Measurements from ENCODE around the gene ORMDL2. TPM values are rescaled to one million over a fixed set of nuclear protein-coding genes. Genes with fewer than 3 reads are reported as not detected.
"Not testable (repeated sequence)": the region's sequence is repeated elsewhere in the genome, so short reads cannot be mapped to it uniquely, and the experiment has no call there.

The ORMDL2 gene
- total RNA-seq, 4 donors from 2014 or later, result 8.3 to 15.7 (median 11.8) TPM

GRCh38 chr12:55828357-55828756 lies 10.5 kb downstream of the ORMDL2 start:
- no peaks in the 10 kb centered on the region for H3K9me3 ChIP-seq
- 95% methylated on average over 5 of the region's 5 CpGs for WGBS
- H3K27me3 ChIP-seq, result no peaks in the 10 kb centered on the region
- TF ChIP-seq POLR2AphosphoS5 (IDR thresholded peaks at IDR 0.05), result no peak
- TF ChIP-seq POLR2A (IDR thresholded peaks at IDR 0.05; ENCODE audit: low read depth), result no peak
- TF ChIP-seq EP300 (IDR thresholded peaks at IDR 0.05), result no peak
- no peak for TF ChIP-seq CTCF (IDR thresholded peaks at IDR 0.05)
- intact Hi-C loops (cut with DNase I), result loop anchor here (5.0 kb wide), 1 partner anchor 99 kb away; the partner anchor contains the start of gene PYM1
- no peak for DNase-seq (ENCODE audit: extremely low spot score)
- peaks cover 0 to 21% (median 9%) of the 10 kb centered on the region in 4 donors for H3K36me3 ChIP-seq
- H3K4me1 ChIP-seq, result peaks cover 48 to 85% (median 73%) of the 10 kb centered on the region in 4 donors
- H3K4me3 ChIP-seq, result peak overlapping the region; percentile 81 to 98 (median 86)
- H3K27ac ChIP-seq (replicated peaks in 1 of 4), result peak overlapping the region; percentile 88 to 94 (median 90)

GRCh38 chr12:55829967-55830600 lies 12.2 kb downstream of the ORMDL2 start:
- Histone ChIP-seq H3K4me3 (peak overlapping the region; percentile 81 to 98 (median 86)), H3K36me3 (peaks cover 0 to 21% (median 11%) of the 10 kb centered on the region in 4 donors), H3K9me3 (no peaks in the 10 kb centered on the region), H3K4me1 (peaks cover 44 to 73% (median 68%) of the 10 kb centered on the region in 4 donors), H3K27ac (replicated peaks in 1 of 4) (peak overlapping the region; percentile 88 to 94 (median 92)), H3K27me3 (no peaks in the 10 kb centered on the region)
- intact Hi-C loops (cut with DNase I), result loop anchor here (5.0 kb wide), 1 partner anchor 97 kb away; the partner anchor contains the start of gene PYM1
- 2% methylated on average over 28 of the region's 37 CpGs for WGBS
- no peak for TF ChIP-seq EP300 (IDR thresholded peaks at IDR 0.05)
- TF ChIP-seq CTCF (IDR thresholded peaks at IDR 0.05), result no peak
- TF ChIP-seq POLR2A (IDR thresholded peaks at IDR 0.05; ENCODE audit: low read depth), result no peak
- no peak for TF ChIP-seq POLR2AphosphoS5 (IDR thresholded peaks at IDR 0.05)
- DNase-seq (ENCODE audit: extremely low spot score), result no peak

- H3K27me3 ChIP-seq, result no peaks in the 10 kb centered on the region
- intact Hi-C loops (cut with DNase I), result no loop called here
- peak overlapping the region; percentile 88 to 94 (median 92) for H3K27ac ChIP-seq (replicated peaks in 1 of 4)
- TF ChIP-seq POLR2A (IDR thresholded peaks at IDR 0.05; ENCODE audit: low read depth), result peak; percentile 45
- TF ChIP-seq EP300 (IDR thresholded peaks at IDR 0.05), result no peak
- no peak for TF ChIP-seq CTCF (IDR thresholded peaks at IDR 0.05)
- TF ChIP-seq POLR2AphosphoS5 (IDR thresholded peaks at IDR 0.05), result peak; percentile 44 to 90
- peak; percentile 96 for DNase-seq (ENCODE audit: extremely low spot score)
- no peaks in the 10 kb centered on the region for H3K9me3 ChIP-seq
- H3K4me3 ChIP-seq, result peak overlapping the region; percentile 81 to 98 (median 86)
- H3K36me3 ChIP-seq, result peaks cover 0 to 27% (median 17%) of the 10 kb centered on the region in 4 donors
- H3K4me1 ChIP-seq, result peaks cover 39 to 65% (median 60%) of the 10 kb centered on the region in 4 donors
- 3% methylated on average over 22 of the region's 23 CpGs for WGBS
Measured at GRCh38 chr12:55830601-55831446, 13.0 kb downstream of the ORMDL2 start.

GRCh38 chr12:55831447-55831815 lies 13.6 kb downstream of the ORMDL2 start:
- H3K4me3 ChIP-seq, result peak overlapping the region; percentile 81 to 98 (median 86)
- H3K4me1 ChIP-seq, result peaks cover 33 to 59% (median 54%) of the 10 kb centered on the region in 4 donors
- H3K36me3 ChIP-seq, result peaks cover 0 to 33% (median 17%) of the 10 kb centered on the region in 4 donors
- 18% methylated on average over 1 of the region's 1 CpG for WGBS
- peak in 1 of 2 donors; percentile 25 for TF ChIP-seq POLR2AphosphoS5 (IDR thresholded peaks at IDR 0.05)
- no peak for TF ChIP-seq EP300 (IDR thresholded peaks at IDR 0.05)
- H3K9me3 ChIP-seq, result no peaks in the 10 kb centered on the region
- no peaks in the 10 kb centered on the region for H3K27me3 ChIP-seq
- no peak for DNase-seq (ENCODE audit: extremely low spot score)
- intact Hi-C loops (cut with DNase I), result no loop called here
- H3K27ac ChIP-seq (replicated peaks in 1 of 4), result peak overlapping the region; percentile 88 to 94 (median 92)

- Histone ChIP-seq H3K27ac (replicated peaks in 1 of 4) (no peak overlapping the region), H3K36me3 (peaks cover 0 to 25% (median 12%) of the 10 kb centered on the region in 4 donors), H3K4me3 (no peak overlapping the region), H3K27me3 (peaks cover 0 to 5% (median 0%) of the 10 kb centered on the region in 4 donors), H3K9me3 (no peaks in the 10 kb centered on the region), H3K4me1 (peaks cover 20 to 43% (median 38%) of the 10 kb centered on the region in 4 donors)
- intact Hi-C loops (cut with DNase I), result no loop called here
- TF ChIP-seq EP300 (IDR thresholded peaks at IDR 0.05) (no peak), POLR2AphosphoS5 (IDR thresholded peaks at IDR 0.05) (no peak), POLR2A (IDR thresholded peaks at IDR 0.05; ENCODE audit: low read depth) (no peak), CTCF (IDR thresholded peaks at IDR 0.05) (no peak)
- WGBS, result 100% methylated on average over 1 of the region's 10 CpGs
- no peak for DNase-seq (ENCODE audit: extremely low spot score)
Measured at GRCh38 chr12:55833056-55833455, 15.2 kb downstream of the ORMDL2 start.

- H3K4me3 ChIP-seq; H3K27me3 ChIP-seq; H3K27ac ChIP-seq (replicated peaks in 1 of 4); intact Hi-C loops (cut with DNase I); DNase-seq (ENCODE audit: extremely low spot score); H3K9me3 ChIP-seq: not testable (repeated sequence)
- WGBS, result 89% methylated on average over 1 of the region's 6 CpGs
- Histone ChIP-seq H3K4me1 (peaks cover 10 to 32% (median 27%) of the 10 kb centered on the region in 4 donors), H3K36me3 (peaks cover 0 to 25% (median 11%) of the 10 kb centered on the region in 4 donors)
Measured at GRCh38 chr12:55834400-55834799, 16.6 kb downstream of the ORMDL2 start.

Data from esophagus muscularis mucosa (tissue), 4 donors.